ENCODE results near the gene MYO1E. TPM values are rescaled to one million over a fixed set of nuclear protein-coding genes. Genes with fewer than 3 reads are reported as not detected.
A peak's percentile ranks its signal among the peaks of the same experiment; 100 is the strongest.
"Not testable (repeated sequence)": the region's sequence is repeated elsewhere in the genome, so short reads cannot be mapped to it uniquely, and the experiment has no call there.

The MYO1E gene
- total RNA-seq, 1 donor from 2014 or later, result 23.6 TPM

DNA sequence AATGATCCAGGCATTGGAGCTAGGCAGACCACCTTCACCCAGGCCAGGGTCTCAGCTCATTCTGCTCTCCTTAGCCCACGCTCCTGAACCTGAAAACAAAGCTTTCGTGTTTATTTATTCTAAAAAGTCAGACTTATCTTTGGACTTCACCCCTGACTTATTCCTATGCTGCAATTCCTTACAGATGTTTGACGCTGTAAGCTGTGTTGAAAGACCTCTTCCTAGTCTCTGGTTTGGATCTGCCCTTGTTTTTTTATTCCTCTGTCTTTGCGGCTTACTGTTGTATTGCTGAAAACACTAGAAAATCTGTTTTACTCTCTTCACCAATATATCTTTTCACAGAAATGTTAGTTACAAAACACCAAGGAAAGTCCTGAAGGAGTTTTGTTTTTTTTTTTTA lies 206.5 kb downstream of the MYO1E start:
- Histone ChIP-seq H3K36me3 (peaks cover 48% of the 10 kb centered on the region), H3K27me3 (ENCODE audit: low read depth) (no peaks in the 10 kb centered on the region)
- intact Hi-C loops (cut with micrococcal nuclease), result loop anchor here (10.0 kb wide), 1 partner anchor 329 kb away; no protein-coding TSS in a partner anchor

DNA sequence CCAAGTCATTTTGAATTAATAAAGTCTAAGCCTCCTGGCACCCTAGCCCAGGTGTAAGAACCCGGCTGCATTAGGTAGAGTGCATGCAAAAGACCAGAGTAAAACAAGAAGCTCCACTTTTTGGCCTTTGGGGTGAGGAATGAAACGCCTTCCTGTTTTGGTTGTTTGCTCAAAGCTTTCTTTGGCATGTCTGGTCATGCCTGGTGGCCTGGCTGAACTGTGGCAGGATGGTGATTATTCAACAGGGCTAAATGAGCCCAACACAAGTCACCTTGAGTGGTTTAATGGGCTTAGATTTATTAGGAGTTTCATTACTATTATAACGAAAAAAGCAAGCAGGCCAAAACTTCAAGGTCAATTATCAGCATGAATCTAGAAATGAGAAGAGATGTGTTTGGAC lies 206.9 kb downstream of the MYO1E start:
- TF ChIP-seq, protein P1, sequence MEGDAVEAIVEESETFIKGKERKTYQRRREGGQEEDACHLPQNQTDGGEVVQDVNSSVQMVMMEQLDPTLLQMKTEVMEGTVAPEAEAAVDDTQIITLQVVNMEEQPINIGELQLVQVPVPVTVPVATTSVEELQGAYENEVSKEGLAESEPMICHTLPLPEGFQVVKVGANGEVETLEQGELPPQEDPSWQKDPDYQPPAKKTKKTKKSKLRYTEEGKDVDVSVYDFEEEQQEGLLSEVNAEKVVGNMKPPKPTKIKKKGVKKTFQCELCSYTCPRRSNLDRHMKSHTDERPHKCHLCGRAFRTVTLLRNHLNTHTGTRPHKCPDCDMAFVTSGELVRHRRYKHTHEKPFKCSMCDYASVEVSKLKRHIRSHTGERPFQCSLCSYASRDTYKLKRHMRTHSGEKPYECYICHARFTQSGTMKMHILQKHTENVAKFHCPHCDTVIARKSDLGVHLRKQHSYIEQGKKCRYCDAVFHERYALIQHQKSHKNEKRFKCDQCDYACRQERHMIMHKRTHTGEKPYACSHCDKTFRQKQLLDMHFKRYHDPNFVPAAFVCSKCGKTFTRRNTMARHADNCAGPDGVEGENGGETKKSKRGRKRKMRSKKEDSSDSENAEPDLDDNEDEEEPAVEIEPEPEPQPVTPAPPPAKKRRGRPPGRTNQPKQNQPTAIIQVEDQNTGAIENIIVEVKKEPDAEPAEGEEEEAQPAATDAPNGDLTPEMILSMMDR (IDR thresholded peaks at IDR 0.05; ENCODE audit: borderline replicate concordance), result no peak
- Histone ChIP-seq H3K36me3 (peaks cover 48% of the 10 kb centered on the region), H3K27me3 (ENCODE audit: low read depth) (no peaks in the 10 kb centered on the region), H3K4me1 (peaks cover 11% of the 10 kb centered on the region), H3K9me3 (replicated peaks) (no peaks in the 10 kb centered on the region), H3K27ac (replicated peaks) (no peak overlapping the region), H3K4me3 (no peak overlapping the region)
- DNase-seq, result no peak
- intact Hi-C loops (cut with micrococcal nuclease), result loop anchor here (10.0 kb wide), 1 partner anchor 329 kb away; no protein-coding TSS in a partner anchor

More for the DNA sequence above, 206.5 kb downstream of the MYO1E start:
- no peak overlapping the region for H3K4me3 ChIP-seq
- TF ChIP-seq, protein P1 (IDR thresholded peaks at IDR 0.05; ENCODE audit: borderline replicate concordance), result no peak
- DNase-seq, result no peak
- H3K27ac ChIP-seq (replicated peaks), result no peak overlapping the region
- H3K4me1 ChIP-seq, result peaks cover 13% of the 10 kb centered on the region
- no peaks in the 10 kb centered on the region for H3K9me3 ChIP-seq (replicated peaks)

DNA sequence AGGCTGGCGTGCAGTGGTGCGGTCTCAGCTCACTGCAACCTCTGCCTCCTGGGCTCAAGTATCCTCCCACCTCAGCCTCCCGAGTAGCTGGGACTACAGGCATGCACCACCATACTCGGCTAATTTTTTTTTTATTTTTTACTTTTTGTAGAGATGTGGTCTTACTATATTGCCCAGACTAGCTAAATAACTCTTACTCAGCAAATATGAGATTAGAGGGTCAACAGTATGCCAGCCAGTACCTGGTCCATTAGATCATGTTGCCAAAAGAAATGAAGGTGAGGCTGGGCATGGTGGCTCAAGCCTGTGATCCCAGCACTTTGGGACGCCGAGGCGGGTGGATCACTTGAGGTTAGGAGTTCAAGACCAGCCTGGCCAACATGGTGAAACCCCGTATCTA lies 210.6 kb downstream of the MYO1E start:
- peaks cover 62% of the 10 kb centered on the region for H3K36me3 ChIP-seq
- not testable (repeated sequence) for H3K9me3 ChIP-seq (replicated peaks); DNase-seq; H3K27ac ChIP-seq (replicated peaks); H3K27me3 ChIP-seq (ENCODE audit: low read depth); H3K4me1 ChIP-seq; H3K4me3 ChIP-seq
- intact Hi-C loops (cut with micrococcal nuclease), result loop anchor here (10.0 kb wide), 1 partner anchor 333 kb away; no protein-coding TSS in a partner anchor

DNA sequence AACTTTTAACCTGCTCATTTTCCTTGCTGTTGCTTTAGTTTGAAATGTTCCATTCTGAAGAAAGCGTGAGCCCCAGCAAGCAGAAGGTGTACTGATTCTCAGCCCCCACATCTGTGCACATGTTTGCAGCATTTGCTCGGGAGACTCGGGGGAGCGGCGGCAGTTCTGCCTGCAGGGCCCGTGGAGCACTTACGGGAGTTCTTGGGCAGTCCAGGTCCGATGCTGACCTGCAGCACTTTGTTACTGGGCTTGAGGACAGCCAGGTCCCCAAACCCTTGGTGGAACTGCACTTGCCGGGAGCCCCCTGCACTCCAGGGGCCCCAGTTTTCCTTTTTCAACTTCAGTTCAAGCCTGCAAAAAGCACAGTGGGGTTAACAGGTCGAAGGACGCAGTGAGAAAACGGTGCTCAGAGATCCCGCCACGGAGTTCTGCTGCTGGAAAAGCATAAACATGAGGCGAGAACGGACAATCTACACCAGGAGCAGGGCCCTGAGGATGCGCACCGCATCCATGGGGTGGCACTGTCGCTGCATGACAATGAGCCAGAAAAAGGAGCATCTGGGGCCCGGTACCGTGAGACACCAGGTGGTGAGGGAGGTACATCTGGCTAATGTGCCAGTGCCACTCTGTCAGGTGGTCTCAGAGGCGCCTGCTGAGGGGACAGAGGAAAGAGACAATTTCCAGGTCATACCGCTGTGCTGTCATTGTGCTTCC lies 211.6 kb downstream of the MYO1E start:
- Histone ChIP-seq H3K9me3 (replicated peaks) (no peaks in the 10 kb centered on the region), H3K4me1 (no peaks in the 10 kb centered on the region), H3K27ac (replicated peaks) (no peak overlapping the region), H3K36me3 (peaks cover 72% of the 10 kb centered on the region), H3K27me3 (ENCODE audit: low read depth) (no peaks in the 10 kb centered on the region), H3K4me3 (no peak overlapping the region)
- TF ChIP-seq, protein P1 (IDR thresholded peaks at IDR 0.05; ENCODE audit: borderline replicate concordance), result peak; percentile 43
- DNase-seq, result no peak
- intact Hi-C loops (cut with micrococcal nuclease), result loop anchor here (10.0 kb wide), 1 partner anchor 334 kb away; no protein-coding TSS in a partner anchor

DNA sequence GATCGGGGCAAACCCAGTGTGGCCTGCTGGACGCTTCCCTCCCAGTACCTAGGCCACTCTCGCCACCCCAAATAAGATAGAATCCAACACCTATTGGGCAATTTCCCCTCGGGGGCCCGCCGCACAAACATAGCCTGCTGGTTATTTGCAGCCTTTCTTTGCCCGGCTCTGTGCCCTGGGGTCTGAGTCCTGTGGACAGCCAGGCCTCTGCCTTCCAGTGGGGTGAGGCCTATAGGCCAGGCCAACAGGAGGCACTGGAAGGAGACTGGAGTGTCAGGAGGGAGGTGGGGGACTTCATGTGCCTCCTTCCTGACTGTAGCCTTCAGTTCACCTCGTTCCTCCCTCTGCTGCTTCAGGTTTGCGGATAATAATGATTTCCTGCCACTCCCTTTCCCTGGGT lies 213.5 kb downstream of the MYO1E start:
- intact Hi-C loops (cut with micrococcal nuclease), result no loop called here

DNA sequence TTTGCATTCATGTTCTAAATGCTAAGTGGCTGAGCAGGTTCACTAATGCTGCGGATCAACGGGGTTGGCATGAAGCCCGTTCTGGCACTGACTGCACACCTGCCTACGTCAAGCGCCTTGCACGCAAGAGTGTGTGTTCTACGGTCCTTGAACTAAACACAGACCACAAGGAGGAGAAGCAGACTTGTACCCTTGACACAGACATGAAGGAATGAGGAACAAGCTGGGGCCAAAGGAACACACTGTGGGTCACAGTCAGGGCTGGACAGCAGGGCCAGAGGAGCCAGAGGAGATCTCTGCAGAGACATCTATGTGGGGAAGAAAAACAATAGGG lies 214.0 kb downstream of the MYO1E start:
- Histone ChIP-seq H3K36me3 (peaks cover 83% of the 10 kb centered on the region), H3K4me3 (no peak overlapping the region), H3K27me3 (ENCODE audit: low read depth) (no peaks in the 10 kb centered on the region), H3K27ac (replicated peaks) (no peak overlapping the region), H3K4me1 (no peaks in the 10 kb centered on the region), H3K9me3 (replicated peaks) (no peaks in the 10 kb centered on the region)
- intact Hi-C loops (cut with micrococcal nuclease), result no loop called here
- TF ChIP-seq, protein P1 (IDR thresholded peaks at IDR 0.05; ENCODE audit: borderline replicate concordance), result no peak
- no peak for DNase-seq

More for the DNA sequence above, 213.5 kb downstream of the MYO1E start:
- no peak for DNase-seq
- no peaks in the 10 kb centered on the region for H3K27me3 ChIP-seq (ENCODE audit: low read depth)
- no peak overlapping the region for H3K27ac ChIP-seq (replicated peaks)
- H3K9me3 ChIP-seq (replicated peaks), result no peaks in the 10 kb centered on the region
- H3K36me3 ChIP-seq, result peaks cover 83% of the 10 kb centered on the region
- H3K4me1 ChIP-seq, result no peaks in the 10 kb centered on the region
- no peak overlapping the region for H3K4me3 ChIP-seq
- TF ChIP-seq, protein P1 (IDR thresholded peaks at IDR 0.05; ENCODE audit: borderline replicate concordance), result no peak
